ENCODE data around the gene ITCH.

The ITCH gene

DNA sequence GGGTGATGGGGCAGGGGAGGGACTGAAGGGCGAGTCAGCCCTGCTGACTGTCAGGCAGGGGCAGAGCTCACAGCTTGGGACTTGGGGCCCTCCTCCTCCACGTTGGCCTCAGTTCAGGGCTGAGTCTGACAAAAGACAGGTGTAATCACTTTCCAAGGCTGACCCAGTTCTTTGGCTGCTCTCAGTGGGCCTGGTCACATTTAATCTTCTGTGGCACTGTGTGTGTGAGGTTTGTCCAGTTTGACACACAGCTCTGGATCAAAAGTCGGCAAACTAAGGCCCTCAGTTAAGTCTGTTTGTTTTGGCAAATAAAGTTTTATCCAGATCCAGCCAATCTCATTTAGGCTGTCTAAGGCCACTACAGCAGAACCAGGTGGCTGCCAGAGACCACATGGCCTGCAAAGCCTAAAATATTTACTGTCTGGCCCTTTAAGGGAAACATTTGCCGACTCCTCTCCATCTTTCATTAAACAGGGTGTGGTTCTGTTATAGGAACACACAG, 190.3 kb downstream of the ITCH start:
- no peak for DNase-seq (ENCODE audit: low spot score)

- no peak for DNase-seq (ENCODE audit: low spot score)
These were observed 194.9 kb downstream of the ITCH start for GRCh38 chr20:34557936-34558319.

GRCh38 chr20:34558320-34559218, 195.5 kb downstream of the ITCH start, which contains the start of gene MAP1LC3A:
Gene MAP1LC3A (plus strand): TSS chr20:34558718. CDS start chr20:34558869, 151 bp downstream.
- peak; percentile 95 for DNase-seq (ENCODE audit: low spot score)

DNA sequence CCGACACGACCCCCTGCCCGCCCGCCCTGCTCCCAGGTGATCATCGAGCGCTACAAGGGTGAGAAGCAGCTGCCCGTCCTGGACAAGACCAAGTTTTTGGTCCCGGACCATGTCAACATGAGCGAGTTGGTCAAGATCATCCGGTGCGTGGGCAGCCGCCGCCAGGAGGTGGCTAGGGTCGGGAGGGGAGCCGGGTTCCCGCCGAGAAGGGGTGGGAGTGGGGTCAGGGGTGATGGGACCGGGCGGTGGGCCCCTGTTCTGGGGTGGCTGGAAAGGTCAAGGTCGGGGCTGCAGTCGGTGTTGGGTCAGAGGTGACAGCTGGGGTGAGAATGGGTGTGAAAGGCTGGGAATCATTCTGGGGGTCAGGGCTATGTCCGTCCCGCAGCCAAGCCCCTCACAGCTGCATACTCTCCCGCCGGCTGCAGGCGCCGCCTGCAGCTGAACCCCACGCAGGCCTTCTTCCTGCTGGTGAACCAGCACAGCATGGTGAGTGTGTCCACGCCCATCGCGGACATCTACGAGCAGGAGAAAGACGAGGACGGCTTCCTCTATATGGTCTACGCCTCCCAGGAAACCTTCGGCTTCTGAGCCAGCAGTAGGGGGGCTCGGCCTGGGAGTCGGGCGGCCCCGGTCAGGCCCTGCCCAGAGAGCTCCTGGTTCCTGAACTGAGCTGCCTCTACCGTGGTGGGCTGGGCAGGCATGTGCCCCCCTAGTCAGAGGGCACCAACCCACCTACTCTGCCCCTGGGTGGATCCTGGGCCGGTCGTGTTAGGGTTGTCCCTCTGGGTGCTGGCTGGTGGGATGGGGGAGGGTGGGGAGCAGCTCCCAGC, 196.5 kb downstream of the ITCH start:
- no peak for DNase-seq (ENCODE audit: low spot score)

DNA sequence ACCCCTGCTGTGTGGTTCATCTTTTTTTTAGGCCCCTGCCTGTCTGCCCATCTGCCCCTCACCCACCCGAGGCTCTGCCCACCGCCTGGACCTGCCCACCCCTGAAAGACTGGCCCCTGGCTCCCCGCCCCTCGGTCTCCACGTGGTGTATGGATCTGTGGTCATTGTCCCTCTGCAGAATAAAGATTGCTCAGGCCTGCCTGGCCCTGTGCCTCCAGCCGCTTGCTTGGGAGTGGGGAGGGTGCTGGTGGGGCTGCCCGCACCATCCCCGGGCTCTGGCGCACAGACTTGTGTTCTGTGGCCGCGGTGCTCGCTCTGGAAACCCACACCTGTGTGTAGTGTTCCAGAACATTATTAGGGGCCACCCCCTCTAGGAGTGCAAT, 197.1 kb downstream of the ITCH start:
- DNase-seq (ENCODE audit: low spot score), result no peak

DNA sequence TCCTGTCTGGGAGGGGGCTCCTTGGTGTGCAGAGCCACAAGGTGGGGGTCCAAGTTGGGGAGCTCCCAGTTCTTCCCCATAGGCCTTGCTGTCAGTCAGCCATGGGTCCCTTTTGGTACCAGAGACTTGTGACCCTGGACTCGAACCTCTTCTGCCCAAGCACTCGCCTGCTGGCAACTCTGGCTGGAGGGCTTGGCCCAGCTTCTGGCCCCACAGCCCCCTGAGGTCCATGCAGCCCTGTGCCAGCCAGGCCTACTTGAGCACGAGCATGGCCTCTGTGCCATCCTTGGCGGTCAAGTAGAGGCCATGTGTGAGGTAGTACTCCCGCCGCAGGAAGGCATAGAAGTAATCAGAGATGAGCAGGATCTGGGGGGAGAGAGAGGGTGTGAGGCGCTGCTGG, 197.5 kb downstream of the ITCH start:
- no peak for DNase-seq (ENCODE audit: low spot score)
